HepG2 (cell line): Measurements from ENCODE around the gene SBK3. TPM values are rescaled to one million over a fixed set of nuclear protein-coding genes. Genes with fewer than 3 reads are reported as not detected.

Experiments
- AGO1 ChIP-seq: fragments of 200-400 bp; formaldehyde crosslinking; IDR thresholded peaks from 2 replicates; pipeline ENCODE4 v1.6.1; 2017; ENCODE audit warnings: mild to moderate bottlenecking, low read depth, low read length, moderate library complexity; ENCODE audit not compliant: poor library complexity, severe bottlenecking
- ARNT ChIP-seq: fragments of 450-650 bp; IDR thresholded peaks from 2 replicates; pipeline ENCODE4 v1.6.1; 2017
- DPF2 ChIP-seq: sonication (generic); formaldehyde crosslinking; IDR thresholded peaks from 2 replicates; pipeline ENCODE4 v1.4.0; 2020; ENCODE audit warnings: mild to moderate bottlenecking, low read depth, missing genetic modification reagents, borderline replicate concordance
- GATAD2A ChIP-seq: IDR thresholded peaks from 2 replicates; pipeline ENCODE4 v1.6.1; 2016
- MAX ChIP-seq: IDR thresholded peaks from 2 replicates; pipeline ENCODE4 v1.6.1; 2012; ENCODE audit warnings: inconsistent platforms
- SAP130 ChIP-seq: IDR thresholded peaks from 2 replicates; pipeline ENCODE4 v1.6.1; 2016; ENCODE audit warnings: low read depth
- TRAFD1 ChIP-seq: sonication (generic); formaldehyde crosslinking; IDR thresholded peaks from 2 replicates; pipeline ENCODE4 v1.5.1; 2020; ENCODE audit warnings: missing genetic modification reagents, mild to moderate bottlenecking, borderline replicate concordance
- ZNF546 ChIP-seq: sonication (generic); formaldehyde crosslinking; conservative IDR thresholded peaks from 2 replicates; pipeline ENCODE4 v1.8.1; 2023; ENCODE audit warnings: mild to moderate bottlenecking, missing genetic modification reagents
- ZNF598 ChIP-seq: sonication (generic); formaldehyde crosslinking; IDR thresholded peaks from 2 replicates; pipeline ENCODE4 v1.5.1; 2020; ENCODE audit warnings: mild to moderate bottlenecking, missing genetic modification reagents, borderline replicate concordance
- ZSCAN20 ChIP-seq: sonication (generic); formaldehyde crosslinking; IDR thresholded peaks from 2 replicates; pipeline ENCODE4 v1.4.0; 2020; ENCODE audit warnings: missing genetic modification reagents, mild to moderate bottlenecking, borderline replicate concordance
- polyA plus RNA-seq, 8 experiments: library from polyadenylated mRNA; depleted of rRNA in 3 of 8; stranded (reverse) in 7 of 8; unstranded in 1 of 8; fragments of >200 nt; fragmentation: Illumina TruSeq in 4 of 8; extraction: Trizol in 4 of 8; gene quantifications; 2 replicates each; pipeline versions ENCODE4 v1.2.1 to v1.2.3, GENCODE V29; 2011 to 2016; ENCODE audit warnings: low read depth in 4 of 8, missing spikeins in 1 of 8, mixed read lengths in 1 of 8; ENCODE audit not compliant: insufficient read depth in 1 of 8
- total RNA-seq, 5 experiments: library from RNA; depleted of rRNA; stranded (reverse); fragments of >200 nt; fragmentation: Illumina TruSeq; extraction: Trizol; gene quantifications; 2 replicates each; pipeline ENCODE4 v1.2.3, GENCODE V29; 2016; ENCODE audit warnings: low read depth in 1 of 5
- TF ChIP-seq, protein P1 (sequence below): sonication (generic); formaldehyde crosslinking; IDR thresholded peaks from 2 replicates; pipeline ENCODE4 v1.5.1; 2020; ENCODE audit warnings: mild to moderate bottlenecking, missing genetic modification reagents, borderline replicate concordance
- TF ChIP-seq, protein P2 (sequence below): sonication (generic); formaldehyde crosslinking; IDR thresholded peaks from 2 replicates; pipeline ENCODE4 v1.5.0; 2020; ENCODE audit warnings: missing genetic modification reagents
- TF ChIP-seq, protein P3 (sequence below): sonication (generic); formaldehyde crosslinking; IDR thresholded peaks from 2 replicates; pipeline ENCODE4 v1.4.0; 2020; ENCODE audit warnings: missing genetic modification reagents
- TF ChIP-seq, protein P4 (sequence below): sonication (generic); formaldehyde crosslinking; IDR thresholded peaks from 2 replicates; pipeline ENCODE4 v1.4.0; 2020; ENCODE audit warnings: missing genetic modification reagents, borderline replicate concordance

SBK3 gene
- total and polyA plus RNA-seq, 2 of the 13 experiments (the other 11 are each of a cell fraction or from before 2014, with no cell fraction given): 0.66 to 0.77 TPM

DNA sequence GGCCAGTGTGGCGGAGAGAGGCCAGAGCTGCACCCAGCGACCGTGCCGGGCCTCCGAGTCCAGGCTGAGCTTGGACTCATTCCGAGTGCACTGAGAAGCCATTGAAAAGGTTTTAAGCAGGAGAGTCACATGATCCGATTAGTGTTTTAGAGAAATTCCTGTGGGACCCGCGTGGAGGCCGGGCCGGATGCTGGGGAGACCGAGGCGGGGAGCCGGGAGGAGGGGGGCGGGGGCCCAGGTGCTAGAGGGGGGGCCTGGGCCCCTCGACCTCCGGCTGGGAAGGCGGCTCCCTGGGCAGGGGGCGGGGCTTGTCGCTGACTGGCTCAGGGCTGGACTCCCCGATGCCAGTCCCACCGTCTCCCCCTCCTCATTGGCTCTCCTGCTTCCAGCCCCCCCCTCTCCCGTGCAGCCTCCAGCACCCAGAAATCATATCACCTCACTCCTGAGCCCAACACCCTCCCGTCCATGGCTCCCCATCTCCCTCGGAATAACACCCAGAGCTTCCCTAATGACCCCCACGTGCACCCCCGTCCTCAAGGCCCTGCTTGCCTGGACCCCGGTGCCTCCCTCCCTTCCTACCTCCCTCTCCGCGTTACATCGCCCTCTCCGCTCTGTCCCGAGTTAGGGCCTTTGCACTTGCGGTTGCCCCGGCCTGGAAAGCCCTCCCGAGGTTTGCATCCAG lies 40.5 kb upstream of the SBK3 start (continued):
- TF ChIP-seq, protein P1, sequence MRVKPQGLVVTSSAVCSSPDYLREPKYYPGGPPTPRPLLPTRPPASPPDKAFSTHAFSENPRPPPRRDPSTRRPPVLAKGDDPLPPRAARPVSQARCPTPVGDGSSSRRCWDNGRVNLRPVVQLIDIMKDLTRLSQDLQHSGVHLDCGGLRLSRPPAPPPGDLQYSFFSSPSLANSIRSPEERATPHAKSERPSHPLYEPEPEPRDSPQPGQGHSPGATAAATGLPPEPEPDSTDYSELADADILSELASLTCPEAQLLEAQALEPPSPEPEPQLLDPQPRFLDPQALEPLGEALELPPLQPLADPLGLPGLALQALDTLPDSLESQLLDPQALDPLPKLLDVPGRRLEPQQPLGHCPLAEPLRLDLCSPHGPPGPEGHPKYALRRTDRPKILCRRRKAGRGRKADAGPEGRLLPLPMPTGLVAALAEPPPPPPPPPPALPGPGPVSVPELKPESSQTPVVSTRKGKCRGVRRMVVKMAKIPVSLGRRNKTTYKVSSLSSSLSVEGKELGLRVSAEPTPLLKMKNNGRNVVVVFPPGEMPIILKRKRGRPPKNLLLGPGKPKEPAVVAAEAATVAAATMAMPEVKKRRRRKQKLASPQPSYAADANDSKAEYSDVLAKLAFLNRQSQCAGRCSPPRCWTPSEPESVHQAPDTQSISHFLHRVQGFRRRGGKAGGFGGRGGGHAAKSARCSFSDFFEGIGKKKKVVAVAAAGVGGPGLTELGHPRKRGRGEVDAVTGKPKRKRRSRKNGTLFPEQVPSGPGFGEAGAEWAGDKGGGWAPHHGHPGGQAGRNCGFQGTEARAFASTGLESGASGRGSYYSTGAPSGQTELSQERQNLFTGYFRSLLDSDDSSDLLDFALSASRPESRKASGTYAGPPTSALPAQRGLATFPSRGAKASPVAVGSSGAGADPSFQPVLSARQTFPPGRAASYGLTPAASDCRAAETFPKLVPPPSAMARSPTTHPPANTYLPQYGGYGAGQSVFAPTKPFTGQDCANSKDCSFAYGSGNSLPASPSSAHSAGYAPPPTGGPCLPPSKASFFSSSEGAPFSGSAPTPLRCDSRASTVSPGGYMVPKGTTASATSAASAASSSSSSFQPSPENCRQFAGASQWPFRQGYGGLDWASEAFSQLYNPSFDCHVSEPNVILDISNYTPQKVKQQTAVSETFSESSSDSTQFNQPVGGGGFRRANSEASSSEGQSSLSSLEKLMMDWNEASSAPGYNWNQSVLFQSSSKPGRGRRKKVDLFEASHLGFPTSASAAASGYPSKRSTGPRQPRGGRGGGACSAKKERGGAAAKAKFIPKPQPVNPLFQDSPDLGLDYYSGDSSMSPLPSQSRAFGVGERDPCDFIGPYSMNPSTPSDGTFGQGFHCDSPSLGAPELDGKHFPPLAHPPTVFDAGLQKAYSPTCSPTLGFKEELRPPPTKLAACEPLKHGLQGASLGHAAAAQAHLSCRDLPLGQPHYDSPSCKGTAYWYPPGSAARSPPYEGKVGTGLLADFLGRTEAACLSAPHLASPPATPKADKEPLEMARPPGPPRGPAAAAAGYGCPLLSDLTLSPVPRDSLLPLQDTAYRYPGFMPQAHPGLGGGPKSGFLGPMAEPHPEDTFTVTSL: no peak
- TF ChIP-seq MAX: no peak
- peak; percentile 8; the same call in 1 of the 2 replicates for TF ChIP-seq SAP130
- TF ChIP-seq, protein P2, sequence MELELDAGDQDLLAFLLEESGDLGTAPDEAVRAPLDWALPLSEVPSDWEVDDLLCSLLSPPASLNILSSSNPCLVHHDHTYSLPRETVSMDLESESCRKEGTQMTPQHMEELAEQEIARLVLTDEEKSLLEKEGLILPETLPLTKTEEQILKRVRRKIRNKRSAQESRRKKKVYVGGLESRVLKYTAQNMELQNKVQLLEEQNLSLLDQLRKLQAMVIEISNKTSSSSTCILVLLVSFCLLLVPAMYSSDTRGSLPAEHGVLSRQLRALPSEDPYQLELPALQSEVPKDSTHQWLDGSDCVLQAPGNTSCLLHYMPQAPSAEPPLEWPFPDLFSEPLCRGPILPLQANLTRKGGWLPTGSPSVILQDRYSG (CRISPR knock-in tag): no peak
- TF ChIP-seq ZSCAN20 (CRISPR knock-in tag): no peak
- TF ChIP-seq GATAD2A: no peak
- TF ChIP-seq, protein P3, sequence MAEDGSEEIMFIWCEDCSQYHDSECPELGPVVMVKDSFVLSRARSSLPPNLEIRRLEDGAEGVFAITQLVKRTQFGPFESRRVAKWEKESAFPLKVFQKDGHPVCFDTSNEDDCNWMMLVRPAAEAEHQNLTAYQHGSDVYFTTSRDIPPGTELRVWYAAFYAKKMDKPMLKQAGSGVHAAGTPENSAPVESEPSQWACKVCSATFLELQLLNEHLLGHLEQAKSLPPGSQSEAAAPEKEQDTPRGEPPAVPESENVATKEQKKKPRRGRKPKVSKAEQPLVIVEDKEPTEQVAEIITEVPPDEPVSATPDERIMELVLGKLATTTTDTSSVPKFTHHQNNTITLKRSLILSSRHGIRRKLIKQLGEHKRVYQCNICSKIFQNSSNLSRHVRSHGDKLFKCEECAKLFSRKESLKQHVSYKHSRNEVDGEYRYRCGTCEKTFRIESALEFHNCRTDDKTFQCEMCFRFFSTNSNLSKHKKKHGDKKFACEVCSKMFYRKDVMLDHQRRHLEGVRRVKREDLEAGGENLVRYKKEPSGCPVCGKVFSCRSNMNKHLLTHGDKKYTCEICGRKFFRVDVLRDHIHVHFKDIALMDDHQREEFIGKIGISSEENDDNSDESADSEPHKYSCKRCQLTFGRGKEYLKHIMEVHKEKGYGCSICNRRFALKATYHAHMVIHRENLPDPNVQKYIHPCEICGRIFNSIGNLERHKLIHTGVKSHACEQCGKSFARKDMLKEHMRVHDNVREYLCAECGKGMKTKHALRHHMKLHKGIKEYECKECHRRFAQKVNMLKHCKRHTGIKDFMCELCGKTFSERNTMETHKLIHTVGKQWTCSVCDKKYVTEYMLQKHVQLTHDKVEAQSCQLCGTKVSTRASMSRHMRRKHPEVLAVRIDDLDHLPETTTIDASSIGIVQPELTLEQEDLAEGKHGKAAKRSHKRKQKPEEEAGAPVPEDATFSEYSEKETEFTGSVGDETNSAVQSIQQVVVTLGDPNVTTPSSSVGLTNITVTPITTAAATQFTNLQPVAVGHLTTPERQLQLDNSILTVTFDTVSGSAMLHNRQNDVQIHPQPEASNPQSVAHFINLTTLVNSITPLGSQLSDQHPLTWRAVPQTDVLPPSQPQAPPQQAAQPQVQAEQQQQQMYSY (CRISPR knock-in tag): no peak
- TF ChIP-seq ZNF598 (CRISPR knock-in tag): no peak
- no peak for TF ChIP-seq TRAFD1 (CRISPR knock-in tag)
- TF ChIP-seq AGO1: no peak
- 0 out of 2 replicates have a peak, but pooled peaks have one; percentile 30 for TF ChIP-seq ZNF546
- no peak for TF ChIP-seq ARNT
- TF ChIP-seq, protein P4, sequence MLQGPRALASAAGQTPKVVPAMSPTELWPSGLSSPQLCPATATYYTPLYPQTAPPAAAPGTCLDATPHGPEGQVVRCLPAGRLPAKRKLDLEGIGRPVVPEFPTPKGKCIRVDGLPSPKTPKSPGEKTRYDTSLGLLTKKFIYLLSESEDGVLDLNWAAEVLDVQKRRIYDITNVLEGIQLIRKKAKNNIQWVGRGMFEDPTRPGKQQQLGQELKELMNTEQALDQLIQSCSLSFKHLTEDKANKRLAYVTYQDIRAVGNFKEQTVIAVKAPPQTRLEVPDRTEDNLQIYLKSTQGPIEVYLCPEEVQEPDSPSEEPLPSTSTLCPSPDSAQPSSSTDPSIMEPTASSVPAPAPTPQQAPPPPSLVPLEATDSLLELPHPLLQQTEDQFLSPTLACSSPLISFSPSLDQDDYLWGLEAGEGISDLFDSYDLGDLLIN: no peak
- no peak for TF ChIP-seq DPF2 (CRISPR knock-in tag)
